Endothelial cell of umbilical vein (primary cell): ENCODE results near the gene SLMAP. TPM values are rescaled to one million over a fixed set of nuclear protein-coding genes. Genes with fewer than 3 reads are reported as not detected.

Source experiments
- BruUV-seq: library from RNA; stranded (reverse); fragments of 400-500 nt; replicated peaks from 2 replicates; lab custom pipeline; 2021; lab: Mats Ljungman, UMichigan
- CTCF ChIA-PET: fragments of 300-600, 350-600 bp; sonication (Branson Sonifier 250); formaldehyde crosslinking; loops from one replicate; lab custom pipeline; 2021; ENCODE audit warnings: antibody characterized with exemption, inconsistent platforms; lab: Charles Lee
- POLR2A ChIA-PET: fragments of 300-600, 350-600 bp; sonication (Branson Sonifier 250); formaldehyde crosslinking; loops from one replicate; lab custom pipeline; 2021; ENCODE audit warnings: antibody characterized with exemption, inconsistent platforms; lab: Charles Lee
- DNase-seq: peaks from one replicate; pipeline ENCODE4 v3.0.0-alpha.2; 2011; ENCODE audit warnings: low read depth, low spot score
- FAIRE-seq: peaks from 2 replicates; lab custom pipeline; 2011; peaks lifted over from hg19 to GRCh38; lab: Jason Lieb, UNC
- H2AFZ ChIP-seq: 2 replicates; pipeline ENCODE4 v1.6.0; 2012; ENCODE audit warnings: low read depth, low read length, control low read depth, inconsistent platforms
- H3K27ac ChIP-seq: 2 replicates; pipeline ENCODE4 v1.5.1; 2011; ENCODE audit warnings: low read depth, mild to moderate bottlenecking, control low read depth, low read length, moderate library complexity; ENCODE audit not compliant: insufficient read depth
- H3K27me3 ChIP-seq, 2 experiments: 2 replicates each; pipeline versions ENCODE4 v1.6.0 to v1.6.1; 2011; ENCODE audit warnings: low read length in 2 of 2, mixed read lengths in 1 of 2; ENCODE audit not compliant: control insufficient read depth in 2 of 2, insufficient read depth in 2 of 2
- H3K36me3 ChIP-seq, 2 experiments: 2 replicates in 1 of 2; 3 replicates in 1 of 2; pipeline ENCODE4 v1.5.1; 2011; ENCODE audit warnings: low read length in 2 of 2, mild to moderate bottlenecking in 1 of 2, moderate library complexity in 1 of 2; ENCODE audit not compliant: control insufficient read depth in 2 of 2, insufficient read depth in 2 of 2; ENCODE audit errors: extremely low read depth in 1 of 2
- H3K4me1 ChIP-seq: 3 replicates; pipeline ENCODE4 v1.5.1; 2011; ENCODE audit warnings: mild to moderate bottlenecking, low read length; ENCODE audit not compliant: control insufficient read depth, insufficient read depth; ENCODE audit errors: extremely low read depth
- H3K4me2 ChIP-seq: 2 replicates; pipeline ENCODE4 v1.6.1; 2011; ENCODE audit warnings: low read length, control low read depth, mixed read lengths; ENCODE audit not compliant: insufficient read depth
- H3K4me3 ChIP-seq, 3 experiments: fragments of 200-600 bp in 1 of 3; sonication (generic), shearing (Covaris generic) in 1 of 3; replicated peaks in 1 of 3; 2 replicates each; pipeline ENCODE4 v1.5.1; 2011 to 2016; ENCODE audit warnings: control low read depth in 3 of 3, low read length in 3 of 3, mild to moderate bottlenecking in 2 of 3, inconsistent platforms in 1 of 3, low read depth in 1 of 3, moderate library complexity in 1 of 3; ENCODE audit not compliant: insufficient read depth in 1 of 3
- H3K79me2 ChIP-seq: 2 replicates; pipeline ENCODE4 v1.6.0; 2012; ENCODE audit warnings: low read length, inconsistent platforms; ENCODE audit not compliant: control insufficient read depth, insufficient read depth
- H3K9ac ChIP-seq: replicated peaks from 2 replicates; pipeline ENCODE3; 2011; ENCODE audit warnings: low read length, control low read depth; ENCODE audit not compliant: insufficient read depth; ENCODE audit errors: extremely low read depth
- H3K9me1 ChIP-seq: replicated peaks from 3 replicates; pipeline ENCODE4 v1.6.0; 2011; ENCODE audit warnings: mild to moderate bottlenecking, low read length; ENCODE audit not compliant: control insufficient read depth, insufficient read depth; ENCODE audit errors: extremely low read depth
- H3K9me3 ChIP-seq: replicated peaks from 2 replicates; pipeline ENCODE4 v1.5.1; 2012; ENCODE audit warnings: low read length, inconsistent platforms; ENCODE audit not compliant: control insufficient read depth, insufficient read depth
- H4K20me1 ChIP-seq: replicated peaks from 2 replicates; pipeline ENCODE3; 2011; ENCODE audit warnings: mild to moderate bottlenecking, low read length; ENCODE audit not compliant: control insufficient read depth, insufficient read depth; ENCODE audit errors: extremely low read depth
- EZH2 ChIP-seq: IDR thresholded peaks from 2 replicates; pipeline ENCODE4 v1.6.1; 2012; ENCODE audit warnings: borderline replicate concordance, low read depth, mild to moderate bottlenecking, moderate library complexity, low read length, inconsistent platforms; ENCODE audit not compliant: severe bottlenecking
- FOS ChIP-seq: IDR thresholded peaks from 2 replicates; pipeline ENCODE4 v1.6.1; 2011; ENCODE audit warnings: mild to moderate bottlenecking, low read length, moderate library complexity, borderline replicate concordance; ENCODE audit not compliant: insufficient read depth
- GATA2 ChIP-seq: IDR thresholded peaks from 2 replicates; pipeline ENCODE4 v1.7.0; 2011; ENCODE audit warnings: low read depth, mild to moderate bottlenecking, moderate library complexity, mixed read lengths, low read length; ENCODE audit not compliant: insufficient read length, insufficient read depth
- JUN ChIP-seq: IDR thresholded peaks from 2 replicates; pipeline ENCODE4 v1.6.1; 2011; ENCODE audit warnings: borderline replicate concordance, low read depth; ENCODE audit not compliant: insufficient read length, insufficient read depth
- MYC ChIP-seq: IDR thresholded peaks from one replicate; pipeline ENCODE4 v1.6.1; 2011; ENCODE audit warnings: mild to moderate bottlenecking, low read depth, low read length
- POLR2A ChIP-seq: IDR thresholded peaks from 2 replicates; pipeline ENCODE4 v1.6.1; 2012; ENCODE audit warnings: low read depth, mild to moderate bottlenecking, control low read depth, low read length
- POLR2AphosphoS5 ChIP-seq: IDR thresholded peaks from 2 replicates; pipeline ENCODE4 v1.6.1; 2012; ENCODE audit warnings: low read depth, mild to moderate bottlenecking, control low read depth, low read length, moderate library complexity; ENCODE audit not compliant: insufficient read depth
- dilution Hi-C: fragments of 300-500 bp; cut with MboI; formaldehyde crosslinking; loops from one replicate; pipeline ENCODE4 v1.15.0; 2019; ENCODE audit warnings: low sequenced_read_pairs; ENCODE audit not compliant: extremely low pct_ligation_motif_present
- intact Hi-C: fragments of 100-400 bp; cut with micrococcal nuclease; formaldehyde crosslinking; loops from one replicate; pipeline ENCODE4 v1.10.0; 2022
- polyA plus RNA-seq, 4 experiments: library from polyadenylated mRNA; depleted of rRNA in 3 of 4; stranded (reverse) in 3 of 4; unstranded in 1 of 4; fragments of >200 nt; gene quantifications; 2 replicates each; pipeline versions ENCODE4 v1.2.1 to v1.2.3, GENCODE V29; 2011 to 2012; ENCODE audit warnings: missing spikeins in 1 of 4
- total RNA-seq: library from RNA; stranded (reverse); gene quantifications from 2 replicates; pipeline ENCODE4 v1.2.3, GENCODE V29; 2021
- TF ChIP-seq, protein P1 (sequence below): IDR thresholded peaks from 2 replicates; pipeline ENCODE4 v1.6.1; 2011; ENCODE audit not compliant: insufficient read depth, insufficient read length
- TF ChIP-seq, protein P2 (sequence below), 2 donors: IDR thresholded peaks; 1 replicate in 1 of 2; 2 replicates in 1 of 2; pipeline ENCODE4 v1.5.1; 2011; ENCODE audit warnings: low read length in 2 of 2, mild to moderate bottlenecking in 2 of 2, moderate library complexity in 2 of 2, control low read depth in 1 of 2, inconsistent platforms in 1 of 2, low read depth in 1 of 2; ENCODE audit not compliant: insufficient read depth in 1 of 2; ENCODE audit errors: extremely low read depth in 1 of 2

Gene SLMAP
- total and polyA plus RNA-seq, 2 donors (not counting 3 experiments of a cell fraction or from before 2014, with no cell fraction given) = 9.8 to 54.7 TPM

- no peak for DNase-seq
- H4K20me1 ChIP-seq = no peaks in the 10 kb centered on the region
- no peaks in the 10 kb centered on the region for H3K9me1 ChIP-seq
- no peak overlapping the region for H3K4me2 ChIP-seq
- FAIRE-seq = no peak
- peaks cover 0 to 3% of the 10 kb centered on the region in 2 experiments for H3K36me3 ChIP-seq
- intact Hi-C loops (no loop called here), dilution Hi-C loops (no loop called here)
- no peak overlapping the region for H3K9ac ChIP-seq
- H3K27me3 ChIP-seq = no peaks in the 10 kb centered on the region
- ChIA-PET CTCF (interaction anchor here (1.2 kb wide), 1 partner anchor 11 kb away, joined by 3 read pairs; no protein-coding TSS in a partner anchor), POLR2A (no interaction called here)
- BruUV-seq = no TSS peak
- no peak overlapping the region for H3K4me3 ChIP-seq
- no peak for TF ChIP-seq GATA2
- TF ChIP-seq, protein P1, sequence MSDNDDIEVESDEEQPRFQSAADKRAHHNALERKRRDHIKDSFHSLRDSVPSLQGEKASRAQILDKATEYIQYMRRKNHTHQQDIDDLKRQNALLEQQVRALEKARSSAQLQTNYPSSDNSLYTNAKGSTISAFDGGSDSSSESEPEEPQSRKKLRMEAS = no peak
- no peak for TF ChIP-seq FOS
- TF ChIP-seq, protein P2, sequence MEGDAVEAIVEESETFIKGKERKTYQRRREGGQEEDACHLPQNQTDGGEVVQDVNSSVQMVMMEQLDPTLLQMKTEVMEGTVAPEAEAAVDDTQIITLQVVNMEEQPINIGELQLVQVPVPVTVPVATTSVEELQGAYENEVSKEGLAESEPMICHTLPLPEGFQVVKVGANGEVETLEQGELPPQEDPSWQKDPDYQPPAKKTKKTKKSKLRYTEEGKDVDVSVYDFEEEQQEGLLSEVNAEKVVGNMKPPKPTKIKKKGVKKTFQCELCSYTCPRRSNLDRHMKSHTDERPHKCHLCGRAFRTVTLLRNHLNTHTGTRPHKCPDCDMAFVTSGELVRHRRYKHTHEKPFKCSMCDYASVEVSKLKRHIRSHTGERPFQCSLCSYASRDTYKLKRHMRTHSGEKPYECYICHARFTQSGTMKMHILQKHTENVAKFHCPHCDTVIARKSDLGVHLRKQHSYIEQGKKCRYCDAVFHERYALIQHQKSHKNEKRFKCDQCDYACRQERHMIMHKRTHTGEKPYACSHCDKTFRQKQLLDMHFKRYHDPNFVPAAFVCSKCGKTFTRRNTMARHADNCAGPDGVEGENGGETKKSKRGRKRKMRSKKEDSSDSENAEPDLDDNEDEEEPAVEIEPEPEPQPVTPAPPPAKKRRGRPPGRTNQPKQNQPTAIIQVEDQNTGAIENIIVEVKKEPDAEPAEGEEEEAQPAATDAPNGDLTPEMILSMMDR (IDR thresholded peaks at IDR 0.05; ENCODE audit: extremely low read depth in 1 of 2, insufficient read depth in 1 of 2, low read depth in 1 of 2, low read length in 2 of 2) = no peak
- TF ChIP-seq POLR2A = no peak
- no peaks in the 10 kb centered on the region for H3K79me2 ChIP-seq
- H3K4me1 ChIP-seq = no peaks in the 10 kb centered on the region
- no peaks in the 10 kb centered on the region for H3K9me3 ChIP-seq
- H2AFZ ChIP-seq = no peak overlapping the region
- H3K27ac ChIP-seq = no peak overlapping the region
These were observed 140.6 kb downstream of the SLMAP start for GRCh38 chr3:57896691-57897090.

- Histone ChIP-seq H3K27me3 (no peaks in the 10 kb centered on the region), H3K4me1 (no peaks in the 10 kb centered on the region), H3K27ac (no peak overlapping the region), H3K9ac (no peak overlapping the region), H3K9me3 (no peaks in the 10 kb centered on the region), H3K4me2 (no peak overlapping the region), H3K9me1 (no peaks in the 10 kb centered on the region), H3K4me3 (no peak overlapping the region), H3K36me3 (peaks cover 0 to 3% of the 10 kb centered on the region in 2 experiments), H2AFZ (no peak overlapping the region), H3K79me2 (no peaks in the 10 kb centered on the region), H4K20me1 (no peaks in the 10 kb centered on the region)
- DNase-seq (no peak), FAIRE-seq (no peak)
- intact Hi-C loops = no loop called here
- no TSS peak for BruUV-seq
- TF ChIP-seq POLR2A = no peak
- TF ChIP-seq, protein P2 (IDR thresholded peaks at IDR 0.05; ENCODE audit: extremely low read depth in 1 of 2, insufficient read depth in 1 of 2, low read depth in 1 of 2, low read length in 2 of 2) = no peak
- TF ChIP-seq, protein P1 = no peak
- TF ChIP-seq POLR2AphosphoS5 = no peak
- no peak for TF ChIP-seq EZH2
- no peak for TF ChIP-seq FOS
- TF ChIP-seq GATA2 = no peak
- TF ChIP-seq MYC = no peak
- no peak for TF ChIP-seq JUN
- dilution Hi-C loops = no loop called here
- POLR2A ChIA-PET = no interaction called here
- CTCF ChIA-PET = no interaction called here
These were observed 144.7 kb downstream of the SLMAP start for GRCh38 chr3:57900786-57901185.
